GM21423 (cell line): Measurements from ENCODE around the gene COL26A1.

Source experiments
- ATAC-seq: cut with Tn5 transposase; IDR thresholded peaks from one replicate; pipeline ENCODE4 v1.9.1; 2021; ENCODE audit warnings: mild to moderate bottlenecking, moderate library complexity; ENCODE audit not compliant: unreplicated experiment

Gene COL26A1

DNA sequence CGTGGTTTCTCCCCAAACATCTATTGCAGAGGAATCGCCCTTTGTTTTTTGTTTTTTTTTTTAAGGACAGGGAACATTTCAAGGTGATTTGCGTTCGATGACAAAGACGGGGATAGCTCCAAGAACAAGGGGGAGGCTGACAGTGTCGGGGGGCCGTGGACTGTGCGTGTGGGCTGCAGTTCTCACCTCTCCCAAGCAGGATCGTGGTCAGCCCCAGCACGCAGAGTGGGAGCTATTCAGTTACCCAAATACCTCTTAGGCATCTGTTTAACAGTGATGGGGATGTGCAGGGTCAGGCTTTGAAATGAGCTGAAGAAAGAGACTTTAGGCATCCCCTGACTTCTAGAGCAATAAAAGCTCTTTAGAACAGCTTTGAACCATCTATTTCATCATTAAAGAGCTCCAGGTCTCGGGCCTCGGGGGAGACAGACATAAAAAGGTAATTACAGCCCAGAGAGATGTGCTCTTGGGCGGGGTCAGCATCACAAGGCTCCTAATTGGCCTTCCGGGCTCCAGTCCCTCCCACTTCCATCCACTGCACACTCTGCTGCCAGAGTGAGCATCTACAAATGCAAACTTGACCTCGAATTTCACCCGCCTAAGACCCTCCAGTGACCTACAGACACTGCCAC lies 169.2 kb downstream of the COL26A1 start:
- no peak for ATAC-seq

DNA sequence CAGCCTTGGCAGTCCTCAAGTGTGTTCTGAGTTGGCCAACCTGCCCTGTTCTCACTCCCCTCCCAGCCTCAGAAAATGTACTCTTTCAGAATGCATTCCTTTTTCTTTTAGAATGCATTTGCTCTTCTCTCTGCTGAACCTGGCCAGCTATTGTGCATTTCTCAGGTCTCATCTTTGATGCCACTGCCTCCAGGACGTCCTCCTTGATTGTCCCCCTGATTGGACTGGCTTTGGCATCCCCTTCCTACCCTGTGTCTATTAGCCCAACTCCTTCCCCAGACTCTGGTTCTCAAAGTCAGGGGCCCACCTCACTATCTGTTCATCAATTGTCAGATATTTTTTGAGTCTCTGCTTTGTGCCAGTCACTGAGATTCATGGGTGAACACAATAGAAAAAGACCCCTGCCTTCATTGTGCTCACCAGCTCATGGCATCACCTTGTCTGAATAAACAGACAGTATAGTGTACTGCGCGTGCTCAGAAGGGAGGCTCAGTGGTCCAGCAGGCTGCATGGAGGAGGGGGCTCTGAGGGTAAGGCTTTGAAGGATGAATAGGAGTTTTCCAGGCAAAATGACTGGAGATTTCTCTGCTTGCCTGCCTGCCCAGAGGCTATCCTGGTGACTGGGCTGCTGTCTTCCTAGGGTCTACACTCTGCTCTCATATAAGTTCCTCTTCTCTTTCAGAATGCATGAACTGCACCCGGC lies 169.9 kb downstream of the COL26A1 start:
- ATAC-seq: no peak

DNA sequence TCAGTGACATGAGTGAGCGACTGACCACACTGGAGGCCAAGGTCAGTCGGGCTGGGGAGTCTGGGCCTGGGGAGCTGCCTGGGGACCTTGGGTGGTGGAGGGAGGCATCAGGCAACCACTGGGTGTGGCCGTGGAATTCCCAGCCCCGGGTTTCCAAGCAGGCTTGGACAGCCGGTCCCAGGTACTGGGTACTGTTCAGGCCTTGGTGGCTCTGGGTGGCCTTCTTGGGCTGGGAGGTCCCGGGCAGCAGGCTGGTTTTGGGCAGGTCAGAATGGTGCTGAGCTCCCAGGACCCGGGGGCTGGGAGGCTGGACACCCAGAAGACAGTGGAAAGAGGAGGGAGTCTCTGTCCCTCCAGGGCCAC lies 170.4 kb downstream of the COL26A1 start:
- no peak for ATAC-seq

DNA sequence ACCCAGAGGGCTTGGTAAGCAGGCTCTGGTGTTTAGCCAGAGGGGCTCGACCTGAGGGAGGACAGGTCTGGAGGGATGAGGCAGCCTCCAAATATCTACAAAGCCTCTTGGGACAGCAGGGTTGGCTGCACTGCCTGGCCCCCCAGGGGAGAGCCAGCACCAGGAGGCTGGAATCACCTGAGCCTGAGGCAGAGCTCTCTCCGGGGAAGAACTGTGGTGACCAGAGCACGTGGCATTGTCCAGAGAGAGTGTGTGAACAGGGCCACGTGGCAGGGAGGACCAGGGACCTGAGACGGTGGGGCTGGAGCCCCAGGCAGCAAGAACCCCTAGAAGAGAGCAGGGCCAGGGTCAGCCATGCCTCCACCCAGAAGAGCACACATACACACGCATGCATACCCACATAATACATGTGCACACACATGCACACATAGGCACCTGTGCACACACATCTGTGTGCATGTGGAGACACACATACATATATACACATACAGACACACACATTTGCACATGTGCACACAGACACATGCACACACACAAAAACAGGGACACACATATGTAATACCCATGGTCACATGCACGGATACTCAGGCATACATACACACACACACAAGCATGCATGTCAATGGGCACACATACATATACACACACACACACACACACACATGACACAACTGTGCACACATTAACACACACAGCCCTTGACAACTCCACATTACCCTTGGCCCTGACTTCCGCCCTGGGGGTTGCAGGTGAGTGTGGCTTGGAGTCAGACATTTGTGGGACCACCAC lies 171.5 kb downstream of the COL26A1 start:
- ATAC-seq: no peak

DNA sequence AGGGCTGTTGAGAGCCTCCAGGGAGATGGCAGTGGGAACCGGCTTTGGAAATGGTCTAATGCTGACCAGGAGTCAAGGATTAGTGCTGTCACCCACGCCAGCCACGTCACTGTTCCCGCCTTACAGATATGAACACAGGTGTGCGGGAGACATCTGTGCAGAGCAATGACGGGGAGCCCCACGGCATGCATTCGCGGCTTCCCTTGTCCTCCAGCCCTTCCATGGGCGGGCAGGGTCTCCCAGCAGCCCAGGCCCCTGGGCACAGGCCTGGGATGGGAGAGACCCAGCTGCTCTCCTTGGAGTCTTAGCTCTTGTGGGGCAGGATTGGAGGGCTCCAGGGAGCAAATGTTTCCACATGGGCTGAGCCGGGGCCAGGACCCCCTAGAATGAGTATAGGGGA lies 172.2 kb downstream of the COL26A1 start:
- no peak for ATAC-seq

DNA sequence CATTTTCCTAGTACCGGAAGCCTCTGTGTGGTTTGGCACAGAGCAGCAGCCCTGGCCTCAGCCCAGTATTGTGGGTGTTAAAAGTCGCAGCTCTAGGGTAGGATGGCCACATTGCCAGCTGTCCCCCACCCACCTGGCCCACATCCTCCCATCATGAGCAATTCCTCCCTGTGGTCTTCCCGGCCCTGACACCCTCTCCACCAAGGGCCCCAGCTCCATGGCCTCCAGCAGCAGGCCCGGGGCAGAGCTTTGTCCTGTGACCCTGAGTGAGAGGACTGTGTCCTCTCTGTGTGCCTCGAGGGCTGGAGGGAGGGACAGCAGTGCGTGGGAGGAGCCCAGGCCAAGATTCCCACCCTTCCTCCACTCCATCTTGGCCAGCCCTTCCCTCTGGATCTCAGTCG lies 172.7 kb downstream of the COL26A1 start:
- ATAC-seq: no peak

DNA sequence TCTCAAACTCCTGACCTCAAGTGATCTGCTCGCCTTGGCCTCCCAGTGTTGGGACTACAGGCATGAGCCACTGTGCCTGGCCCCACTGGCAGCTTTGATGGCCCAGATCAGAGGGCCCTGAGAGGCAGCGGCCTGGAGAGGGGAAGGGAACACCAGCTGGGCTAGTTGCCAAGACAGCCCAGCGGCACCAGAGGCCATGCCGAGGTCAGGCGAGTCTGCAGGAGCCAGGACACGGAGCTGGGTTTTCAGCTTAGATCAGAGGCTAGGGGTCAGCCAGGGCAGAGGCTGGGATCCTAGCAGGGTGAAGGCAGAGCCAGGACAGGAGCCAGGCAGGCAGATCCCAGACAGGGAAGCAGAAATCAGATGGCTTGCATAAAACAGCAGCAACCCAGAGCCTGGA lies 173.6 kb downstream of the COL26A1 start:
- no peak for ATAC-seq

DNA sequence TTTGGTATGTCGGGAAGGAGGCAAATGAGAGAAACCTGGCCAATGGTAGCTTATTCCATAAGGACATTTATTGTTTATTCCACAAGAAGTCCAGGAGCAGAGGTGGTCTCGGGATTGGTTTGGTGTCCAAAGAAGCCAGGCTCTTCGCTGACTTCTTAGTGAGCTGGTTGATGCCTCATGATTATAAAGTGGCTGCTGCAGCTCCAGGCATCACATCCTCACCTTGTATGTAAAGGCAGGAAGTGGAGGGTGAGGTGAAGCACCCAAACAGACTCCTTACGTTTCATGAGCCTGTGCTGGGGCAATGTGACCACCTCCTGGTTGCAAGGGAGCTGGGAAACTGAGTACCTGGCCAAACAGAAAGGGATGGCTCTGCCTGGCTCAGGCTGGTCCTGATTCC lies 174.0 kb downstream of the COL26A1 start:
- ATAC-seq: no peak

DNA sequence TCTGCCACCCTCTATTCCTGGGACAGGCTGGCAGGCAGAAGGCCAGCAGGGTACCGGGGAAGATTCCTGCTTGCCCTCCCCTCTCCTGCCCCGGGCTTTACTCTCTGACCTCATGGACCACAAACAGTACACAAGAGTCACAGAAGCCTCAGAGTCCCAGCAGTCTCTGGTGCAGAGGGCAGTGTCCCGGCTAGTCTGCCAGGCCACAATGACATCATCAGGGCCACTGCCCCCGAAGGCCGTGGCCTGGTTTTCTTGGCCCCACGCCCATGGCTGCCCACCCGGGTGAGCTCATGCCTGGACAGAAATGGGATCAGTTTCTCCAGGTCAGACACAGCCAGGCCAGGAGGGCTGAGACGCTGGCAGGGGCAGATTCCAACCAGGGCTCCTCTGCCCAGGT lies 174.5 kb downstream of the COL26A1 start:
- no peak for ATAC-seq

DNA sequence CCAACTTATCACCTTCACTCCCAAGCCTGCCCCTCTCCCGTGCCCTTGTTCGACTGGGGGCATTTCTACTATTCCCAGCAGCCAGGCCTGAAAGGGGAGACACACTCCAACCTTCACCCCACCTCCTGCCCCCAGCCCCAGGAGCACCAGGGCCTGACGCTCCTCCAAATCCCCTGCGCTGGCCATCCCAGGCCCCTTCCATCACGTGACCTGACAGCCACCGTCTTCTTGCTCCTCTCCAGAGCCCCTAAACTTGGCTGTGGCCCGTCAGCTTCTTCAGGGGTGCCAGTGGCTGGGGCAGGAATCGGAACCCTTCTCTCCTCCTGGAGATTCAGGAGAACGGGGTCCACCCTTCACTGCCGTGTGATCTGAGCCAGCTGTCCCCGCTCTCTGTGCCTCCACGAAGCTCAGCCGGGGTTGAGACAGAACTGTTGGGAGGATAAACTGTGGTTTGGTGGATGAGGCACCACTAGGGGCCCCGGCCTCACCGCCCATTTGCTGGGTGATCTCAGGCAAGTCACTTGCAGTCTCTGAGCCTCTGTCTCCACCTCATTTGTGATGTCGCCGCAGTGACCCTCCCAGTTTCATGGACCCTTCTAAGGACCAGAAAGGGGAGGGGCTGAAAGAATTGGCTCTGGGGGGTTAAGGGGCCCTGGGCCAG lies 175.4 kb downstream of the COL26A1 start:
- no peak for ATAC-seq

DNA sequence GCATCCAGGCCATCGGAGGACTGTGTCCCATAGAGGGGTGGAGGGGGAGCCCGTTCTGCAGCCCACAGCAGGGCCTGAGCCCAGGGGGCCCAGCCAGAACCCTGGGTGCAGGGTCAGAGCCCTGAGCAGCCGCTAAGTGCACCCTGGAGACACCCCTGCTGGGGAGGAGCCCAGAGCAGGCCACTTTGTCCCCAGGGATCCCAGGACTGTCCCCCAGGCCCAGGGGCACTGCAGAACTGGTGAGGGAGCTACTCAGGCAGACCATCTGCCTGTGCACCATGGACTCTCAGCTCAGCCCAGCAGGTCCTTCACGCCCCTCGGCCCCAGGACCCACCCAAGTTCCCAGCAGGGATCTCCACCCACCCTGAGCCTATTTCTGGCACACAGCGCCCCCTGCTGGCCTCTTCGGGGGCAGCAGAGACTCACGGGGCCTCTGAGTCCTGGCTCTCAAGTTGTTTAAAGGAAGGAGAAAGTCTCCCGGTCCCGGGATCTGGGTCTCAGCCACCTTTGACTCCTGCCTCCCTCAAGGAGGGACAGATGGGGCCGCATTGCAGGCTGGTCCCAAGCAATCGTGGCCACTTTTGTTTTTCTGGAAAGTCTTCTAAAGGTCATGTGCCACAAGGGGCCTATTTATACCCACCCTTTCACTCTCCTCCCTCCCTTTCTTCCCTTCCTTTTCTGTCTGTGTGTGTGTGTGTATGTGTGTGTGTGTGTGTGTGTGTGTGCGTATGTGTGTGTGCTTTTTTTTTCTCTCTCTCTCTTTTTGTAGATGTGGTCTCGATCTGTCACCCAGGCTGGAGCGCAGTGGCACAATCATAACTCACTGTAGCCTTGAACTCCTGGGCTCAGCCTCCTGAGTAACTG lies 176.2 kb downstream of the COL26A1 start:
- no peak for ATAC-seq

DNA sequence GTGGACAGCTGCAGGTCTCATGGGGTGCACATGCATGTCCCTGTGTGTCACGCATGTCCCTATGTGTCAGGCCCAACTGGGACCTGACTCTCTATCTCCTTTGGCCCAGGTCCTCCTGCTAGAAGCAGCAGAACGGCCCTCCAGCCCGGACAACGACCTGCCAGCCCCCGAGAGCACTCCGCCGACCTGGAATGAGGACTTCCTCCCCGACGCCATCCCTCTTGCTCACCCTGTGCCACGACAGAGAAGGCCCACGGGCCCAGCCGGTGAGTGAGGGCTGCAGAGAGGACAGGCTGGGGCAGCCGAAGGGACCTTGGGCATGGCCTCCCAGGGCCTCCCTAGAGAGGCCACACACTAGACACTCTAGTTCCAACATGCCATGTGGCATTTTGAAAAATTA lies 177.1 kb downstream of the COL26A1 start:
- ATAC-seq: no peak

DNA sequence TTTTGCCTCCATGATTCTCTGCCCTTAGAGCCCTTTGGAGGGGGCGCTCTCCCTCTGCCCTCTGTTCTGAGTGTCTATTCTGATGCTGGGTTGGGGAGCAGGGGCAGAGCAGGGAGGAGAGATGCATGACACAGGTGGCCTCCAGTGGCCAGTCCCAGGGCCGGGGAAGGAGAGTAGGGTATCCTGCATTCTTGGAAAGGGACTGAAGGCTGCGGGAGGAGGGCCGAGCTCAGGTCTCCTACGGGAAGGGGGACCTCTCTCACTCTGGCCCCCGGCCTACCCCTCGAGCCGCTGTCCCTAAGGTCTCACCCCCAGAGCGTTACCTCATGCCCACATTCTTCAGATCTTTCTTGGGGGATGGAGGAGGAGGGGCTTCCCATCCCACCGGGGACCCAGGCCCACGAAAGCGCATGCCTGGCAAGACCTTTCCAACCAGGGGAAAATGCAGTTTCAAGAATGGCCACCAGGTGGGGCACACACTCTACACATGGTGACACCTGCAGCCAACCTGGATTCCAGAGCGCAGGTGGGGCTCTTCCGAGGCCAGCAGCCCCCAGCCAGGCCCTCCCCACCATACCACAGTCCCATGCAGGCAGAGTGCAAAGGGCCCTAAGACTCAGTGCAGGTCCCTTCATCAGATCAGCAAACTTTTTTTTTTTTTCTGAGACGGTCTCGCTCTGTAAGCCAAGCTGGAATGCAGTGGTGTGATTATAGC lies 180.0 kb downstream of the COL26A1 start:
- ATAC-seq: no peak

DNA sequence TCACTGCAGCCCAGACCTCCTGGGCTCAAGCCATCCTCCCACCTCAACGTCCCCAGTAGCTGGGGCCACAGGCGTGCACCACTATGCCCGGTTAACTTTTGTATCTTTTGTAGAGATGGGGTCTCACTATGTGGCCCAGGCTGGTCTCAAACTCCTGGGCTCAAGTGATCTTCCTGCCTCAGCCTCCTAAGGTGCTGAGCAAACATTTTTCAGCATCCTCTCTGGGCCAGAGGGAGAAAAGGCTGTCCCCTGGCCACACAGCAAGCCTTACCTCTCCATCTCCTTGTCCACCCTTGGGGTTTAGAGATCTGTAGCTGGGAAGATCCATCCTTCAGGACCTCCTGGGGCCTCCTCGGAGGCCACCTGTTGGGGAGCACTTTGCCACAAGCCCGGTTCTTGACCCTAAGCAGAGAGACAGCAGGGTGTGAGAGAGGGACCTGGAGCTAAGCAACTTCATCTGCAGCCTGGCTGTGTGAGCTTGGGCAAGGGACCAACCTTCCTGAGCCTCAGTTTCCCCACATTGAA lies 180.6 kb downstream of the COL26A1 start:
- no peak for ATAC-seq

DNA sequence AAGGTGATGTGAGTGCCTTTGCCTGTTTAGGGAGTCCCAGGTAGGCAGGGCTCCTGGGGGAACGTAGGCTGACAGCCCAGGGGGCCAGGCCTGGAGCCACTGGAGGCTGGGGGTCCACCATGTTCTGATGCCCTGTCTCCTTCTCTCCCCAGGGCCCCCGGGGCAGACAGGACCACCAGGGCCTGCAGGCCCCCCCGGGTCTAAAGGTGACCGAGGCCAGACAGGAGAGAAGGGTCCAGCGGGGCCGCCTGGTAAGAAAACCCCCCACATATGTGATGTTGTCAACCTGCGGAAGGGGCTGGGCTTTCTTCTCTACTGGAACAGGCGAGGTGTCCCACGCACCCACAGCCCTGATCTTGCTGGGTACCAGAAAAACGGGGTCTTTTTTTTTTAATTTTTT lies 181.2 kb downstream of the COL26A1 start:
- ATAC-seq: no peak

DNA sequence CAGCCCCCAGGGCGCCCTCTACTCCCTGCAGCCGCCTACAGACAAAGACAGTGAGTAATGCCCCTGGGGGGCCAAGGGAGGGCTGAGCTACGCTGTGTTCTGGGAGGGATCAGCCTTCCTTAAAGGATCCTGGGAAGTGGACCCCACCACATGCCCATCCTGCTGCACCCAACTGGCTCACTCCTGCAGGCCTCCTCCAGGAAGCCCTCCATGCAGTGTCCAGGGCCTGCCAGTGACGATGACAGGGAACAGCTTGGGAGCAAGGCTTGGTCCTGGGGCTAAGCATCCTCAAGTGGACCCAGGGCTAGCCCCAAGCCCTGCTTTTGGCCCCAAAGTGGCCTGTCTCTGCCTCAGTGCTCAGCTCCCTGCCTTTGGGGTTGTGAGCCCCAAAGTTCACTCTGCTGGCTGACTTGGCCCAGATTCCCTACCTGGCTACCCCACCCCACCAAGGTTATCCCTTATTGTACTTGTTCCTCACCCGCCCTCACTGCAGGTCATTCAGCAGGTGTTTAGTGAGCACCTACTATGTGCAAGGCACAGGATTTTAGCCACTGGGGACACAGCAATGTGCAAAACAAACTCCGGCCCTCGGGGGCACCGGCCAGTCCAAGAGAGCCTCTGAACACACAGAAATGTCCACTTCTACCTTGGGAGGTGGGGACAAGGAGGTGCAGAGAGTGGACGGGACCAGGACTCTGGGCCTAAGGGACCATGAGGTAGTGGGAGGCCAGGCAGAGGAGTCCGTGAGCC lies 182.9 kb downstream of the COL26A1 start:
- ATAC-seq: no peak

DNA sequence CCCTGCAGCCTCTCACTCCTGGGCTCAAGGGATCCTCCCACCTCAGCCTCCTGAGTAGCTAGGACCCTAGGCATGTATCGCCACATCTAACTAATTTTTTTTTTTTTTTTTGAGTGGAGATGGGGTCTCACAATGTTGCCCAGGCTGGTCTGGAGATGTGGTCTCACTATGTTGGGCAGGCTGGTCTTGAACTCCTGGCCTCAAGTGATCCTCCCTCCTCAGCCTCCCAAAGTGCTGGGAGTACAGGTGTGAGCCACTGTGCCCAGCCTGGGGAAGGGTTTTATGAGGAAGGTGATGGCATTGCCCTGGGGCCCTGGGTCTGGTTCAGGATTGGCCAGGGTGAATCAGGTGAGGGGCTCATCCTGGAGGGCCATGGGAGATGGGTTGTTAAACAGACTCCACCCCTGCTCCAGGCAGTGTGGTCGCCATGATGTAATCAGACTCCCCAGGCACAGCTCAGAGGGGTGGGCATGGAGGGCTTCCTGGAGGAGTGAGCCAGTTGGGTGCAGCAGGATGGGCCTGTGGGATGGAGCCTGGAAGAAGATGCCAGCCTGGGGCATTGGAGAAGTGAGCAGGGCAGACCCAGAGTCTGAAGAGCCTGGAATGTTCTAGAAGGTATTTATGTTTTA lies 183.7 kb downstream of the COL26A1 start:
- ATAC-seq: no peak

DNA sequence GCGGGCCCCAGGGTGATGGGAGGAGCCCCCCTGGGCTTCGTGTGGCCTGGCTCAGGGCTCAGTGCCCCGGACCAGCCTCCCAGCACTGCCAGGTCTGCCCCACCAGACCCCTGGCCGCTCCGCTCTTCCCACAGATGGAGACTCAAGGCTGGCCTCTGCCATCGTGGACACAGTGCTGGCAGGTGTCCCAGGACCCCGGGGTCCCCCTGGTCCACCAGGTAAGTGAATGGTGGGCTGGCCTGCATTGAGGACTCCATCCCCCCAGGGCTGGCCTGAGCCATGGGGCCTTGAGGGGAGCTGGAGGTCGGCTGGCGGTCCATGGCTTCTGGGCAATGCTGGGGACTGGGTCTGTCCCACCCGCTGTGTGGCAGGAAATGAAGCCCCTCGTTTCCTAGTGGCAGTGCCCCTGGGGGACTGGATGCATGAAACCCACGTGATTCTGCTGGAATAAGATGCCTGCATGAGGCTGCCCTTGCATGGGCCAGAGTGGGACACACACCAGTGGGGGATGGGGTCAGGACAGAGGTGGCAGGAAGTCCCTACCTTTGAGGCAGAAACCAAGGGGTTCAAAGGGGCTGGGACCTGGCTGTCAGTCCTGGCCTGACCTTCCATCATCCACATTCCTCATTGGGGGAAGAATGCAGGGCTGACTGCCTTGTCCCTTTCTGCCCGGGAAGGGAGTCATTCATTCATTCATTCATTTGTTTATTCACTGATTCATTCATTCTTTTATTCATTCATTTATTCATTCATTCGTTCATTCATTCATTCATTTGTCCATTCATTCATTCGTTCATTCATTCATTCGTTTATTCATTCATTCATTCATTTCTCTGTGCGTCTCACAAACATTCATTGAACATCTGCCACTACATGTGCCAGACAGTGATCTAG lies 184.6 kb downstream of the COL26A1 start:
- ATAC-seq: no peak
